Astrocyte of the cerebellum (primary cell): Measurements from ENCODE around the gene LIN52.

Experiments used
- DNase-seq: peaks from one replicate; pipeline ENCODE4 v3.0.0-alpha.2; 2011; ENCODE audit warnings: low read depth
- H3K4me3 ChIP-seq: 2 replicates; pipeline ENCODE4 v1.5.1; 2011; ENCODE audit warnings: mild to moderate bottlenecking, low read depth, low read length, moderate library complexity
- CTCF ChIP-seq: IDR thresholded peaks from 2 replicates; pipeline ENCODE4 v1.5.1; 2012; ENCODE audit warnings: low read length, low read depth, moderate library complexity, mild to moderate bottlenecking; ENCODE audit errors: missing control alignments
- in situ Hi-C: cut with HindIII; loops from 2 replicates; pipeline ENCODE4 v1.10.0; 2017; ENCODE audit warnings: low sequenced_read_pairs

LIN52 gene

DNA sequence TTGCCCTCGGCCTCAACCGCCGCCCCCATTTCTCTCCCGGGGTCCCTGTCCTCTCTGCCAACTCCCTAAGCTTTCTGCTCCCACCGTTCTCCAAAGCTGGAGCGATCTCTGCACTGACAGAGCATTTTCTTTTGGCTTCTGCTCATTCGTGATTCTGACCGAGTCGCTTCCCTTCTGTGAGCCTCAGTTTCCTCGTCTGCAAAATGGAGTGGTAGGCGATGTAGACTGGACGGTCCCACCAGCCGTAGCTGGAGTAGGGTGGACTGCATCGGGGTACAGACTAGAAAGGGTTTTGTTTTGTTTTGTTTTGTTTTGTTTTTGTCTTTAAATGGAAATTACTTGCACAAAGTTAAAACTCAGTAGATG lies 156.9 kb downstream of the LIN52 start:
- H3K4me3 ChIP-seq, result no peak overlapping the region
- no peak for DNase-seq
- TF ChIP-seq CTCF, result no peak
- in situ Hi-C loops, result loop anchor here (25.0 kb wide), 1 partner anchor 129 kb away; no protein-coding TSS in a partner anchor

GRCh38 chr14:74242021-74242779 lies 157.4 kb downstream of the LIN52 start:
- TF ChIP-seq CTCF, result no peak
- in situ Hi-C loops, result loop anchor here (25.0 kb wide), 1 partner anchor 130 kb away; no protein-coding TSS in a partner anchor
- H3K4me3 ChIP-seq, result no peak overlapping the region

GRCh38 chr14:74242780-74243042 lies 158.0 kb downstream of the LIN52 start:
- DNase-seq, result no peak
- TF ChIP-seq CTCF, result no peak
- no peak overlapping the region for H3K4me3 ChIP-seq
- in situ Hi-C loops, result loop anchor here (25.0 kb wide), 1 partner anchor 130 kb away; no protein-coding TSS in a partner anchor

More at GRCh38 chr14:74242021-74242779, 157.4 kb downstream of the LIN52 start:
- no peak for DNase-seq

- no peak for TF ChIP-seq CTCF
- H3K4me3 ChIP-seq, result no peak overlapping the region
- no peak for DNase-seq
- in situ Hi-C loops, result loop anchor here (25.0 kb wide), 1 partner anchor 131 kb away; no protein-coding TSS in a partner anchor
These were observed 158.3 kb downstream of the LIN52 start for GRCh38 chr14:74243051-74243450.

DNA sequence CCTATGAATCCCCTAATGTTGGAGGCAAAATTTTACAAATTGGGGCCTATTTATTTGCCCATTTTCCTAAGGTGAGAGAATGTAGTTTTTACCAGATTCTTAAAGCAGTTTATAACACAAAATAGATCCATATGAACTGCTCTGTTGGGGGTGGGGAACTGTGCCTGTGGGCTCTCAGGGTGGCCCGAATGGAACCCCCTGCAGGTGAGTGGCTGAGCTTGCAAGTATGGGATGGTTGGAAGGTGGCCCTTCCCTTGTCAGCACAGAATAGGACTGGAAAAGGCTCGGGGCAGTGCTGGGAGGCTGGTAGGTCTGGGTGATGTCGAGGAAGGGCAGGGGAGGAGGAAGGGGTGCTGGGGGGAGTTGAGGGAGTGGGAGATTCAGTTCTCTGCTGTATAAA lies 159.4 kb downstream of the LIN52 start:
- no peak overlapping the region for H3K4me3 ChIP-seq
- DNase-seq, result no peak
- no peak for TF ChIP-seq CTCF
- in situ Hi-C loops, result loop anchor here (25.0 kb wide), 1 partner anchor 132 kb away; no protein-coding TSS in a partner anchor

DNA sequence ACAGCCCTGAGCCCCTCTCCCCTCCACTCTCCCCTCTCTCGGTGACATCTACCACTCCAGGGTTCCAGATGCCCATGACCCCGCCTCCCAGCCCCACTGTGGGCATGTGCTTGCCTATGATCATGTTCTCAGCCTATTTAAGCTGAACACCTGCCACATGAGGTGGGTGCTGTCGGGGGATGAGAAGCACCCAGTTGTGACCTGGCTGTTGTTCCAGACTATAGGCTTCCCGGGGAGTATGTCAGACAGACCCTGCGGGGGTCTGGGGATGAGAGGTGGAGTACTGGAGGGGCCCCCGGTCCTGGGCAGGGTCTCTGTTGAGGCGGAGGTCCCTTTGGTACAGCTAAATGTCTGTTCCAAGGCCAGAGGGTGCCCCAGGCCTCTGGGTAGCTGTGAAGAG lies 160.5 kb downstream of the LIN52 start:
- no peak overlapping the region for H3K4me3 ChIP-seq
- no peak for TF ChIP-seq CTCF
- DNase-seq, result no peak
- in situ Hi-C loops, result loop anchor here (25.0 kb wide), 1 partner anchor 133 kb away; no protein-coding TSS in a partner anchor
